Stimulated activated CD4-positive, alpha-beta T cell treated with anti-CD3 and anti-CD28 coated beads, TNF-alpha, amount 100 ng/mL, for 24 hours (primary cell): Measurements from ENCODE around the gene STT3A.

ENCODE experiments used
- DNase-seq, 3 experiments: peaks; one replicate each; pipeline ENCODE4 v3.0.0-alpha.2; 2020; ENCODE audit warnings: low read depth in 3 of 3

Gene STT3A

DNA sequence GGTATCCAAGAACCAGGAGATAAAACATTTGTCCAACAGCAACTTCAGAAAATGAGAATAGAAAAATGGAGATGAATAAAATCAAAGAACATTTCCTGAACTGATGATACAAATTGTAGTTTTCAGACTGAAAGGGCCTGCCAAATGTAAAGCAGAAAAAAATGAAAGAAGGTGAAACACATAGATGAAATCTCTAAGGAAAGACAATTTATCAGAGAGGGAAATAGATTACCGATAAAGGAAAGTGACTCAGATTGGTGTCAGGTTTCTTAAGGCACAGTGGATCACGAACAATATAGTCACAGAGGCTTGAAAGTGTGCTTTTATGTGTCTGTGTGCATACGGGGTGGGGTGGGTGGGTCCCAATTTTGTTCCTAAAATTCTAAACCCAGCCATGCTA, 4.1 kb upstream of the STT3A start:
- no peak for DNase-seq

DNA sequence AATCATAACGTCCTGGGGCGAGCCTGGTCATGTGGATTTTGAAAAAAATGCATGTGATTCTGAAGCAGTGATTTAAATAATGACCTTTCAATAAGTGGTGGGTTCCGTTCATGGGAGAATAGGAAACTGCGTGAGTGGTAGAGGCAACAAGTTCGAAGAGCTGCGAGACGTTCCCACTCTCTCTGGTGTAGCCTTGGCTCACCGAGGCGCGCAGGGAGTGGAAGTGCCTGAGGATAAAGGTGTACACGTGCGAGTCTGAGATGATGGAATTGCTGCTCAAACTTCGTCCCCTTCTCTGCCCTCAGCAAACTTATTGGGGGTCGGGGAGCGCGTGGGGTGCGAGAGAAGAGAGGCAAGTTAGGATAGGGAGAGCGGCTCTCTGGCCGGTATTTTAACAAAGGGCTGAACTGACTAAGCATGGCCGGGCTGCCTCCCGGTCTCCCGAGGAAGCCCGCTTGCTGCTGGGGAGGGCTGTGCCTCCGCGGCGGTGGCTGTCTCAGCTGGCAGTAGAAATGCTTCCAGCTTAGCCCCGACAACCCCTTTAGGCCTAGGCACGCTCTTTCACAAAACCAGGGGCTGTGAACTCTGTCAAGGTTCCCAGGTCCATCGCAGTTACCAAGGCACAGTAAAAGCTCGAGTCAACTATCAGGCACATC, 875 bp upstream of the STT3A start:
- DNase-seq: no peak

DNA sequence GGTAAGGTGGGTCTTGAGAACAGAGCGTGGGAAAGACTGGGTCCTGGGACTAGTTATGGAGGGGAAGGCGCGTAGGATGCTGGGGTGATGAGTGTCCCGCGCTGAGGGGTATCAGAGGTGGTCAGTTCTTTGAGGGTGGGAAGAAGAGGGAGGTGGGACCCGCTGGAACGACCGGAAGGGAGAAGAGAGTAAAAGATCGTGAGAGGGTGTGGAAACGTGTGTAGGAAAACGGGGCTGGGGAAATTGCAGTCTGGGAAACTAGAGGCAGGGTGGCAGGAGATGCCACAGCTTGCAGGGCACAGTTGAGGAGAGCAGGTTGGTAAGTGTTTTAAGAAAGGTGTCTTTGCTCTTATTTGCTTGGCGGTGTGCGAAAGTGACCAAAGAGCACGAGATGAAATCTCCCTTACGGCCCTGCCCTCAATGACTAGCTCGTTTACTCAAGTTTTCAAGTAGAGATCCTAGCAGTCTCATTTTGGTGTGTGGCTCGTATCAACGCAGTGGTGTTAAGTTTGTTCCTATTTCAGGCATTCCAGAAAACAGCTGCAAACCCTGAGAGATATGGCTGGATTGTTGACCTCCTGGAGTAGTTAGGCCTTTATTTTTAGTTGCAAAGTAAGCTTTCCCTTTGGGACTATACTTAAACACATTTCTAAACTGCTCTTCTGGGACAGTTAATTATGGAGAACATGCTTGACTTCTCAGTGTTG, 615 bp downstream of the STT3A start:
- DNase-seq: no peak

DNA sequence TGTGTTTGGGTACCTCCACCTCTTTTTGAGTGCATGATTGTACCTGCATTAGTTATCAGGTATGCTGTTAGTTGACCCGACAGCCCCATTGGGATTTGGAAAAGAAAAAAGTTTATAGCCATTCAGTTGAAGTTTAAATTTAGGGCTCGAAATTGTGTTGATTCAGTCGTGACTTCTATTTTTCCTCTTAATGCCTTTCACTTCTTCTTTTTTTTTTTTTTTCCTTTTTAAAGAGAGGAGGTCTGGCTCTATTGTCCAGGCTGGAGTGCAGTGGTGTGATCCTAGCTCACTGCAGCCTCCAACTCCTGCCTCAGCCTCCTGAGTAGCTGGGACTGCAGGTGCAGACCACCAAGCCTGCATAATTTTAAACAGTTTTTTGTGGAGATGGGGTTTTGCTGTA, 2.3 kb downstream of the STT3A start:
- DNase-seq: no peak

DNA sequence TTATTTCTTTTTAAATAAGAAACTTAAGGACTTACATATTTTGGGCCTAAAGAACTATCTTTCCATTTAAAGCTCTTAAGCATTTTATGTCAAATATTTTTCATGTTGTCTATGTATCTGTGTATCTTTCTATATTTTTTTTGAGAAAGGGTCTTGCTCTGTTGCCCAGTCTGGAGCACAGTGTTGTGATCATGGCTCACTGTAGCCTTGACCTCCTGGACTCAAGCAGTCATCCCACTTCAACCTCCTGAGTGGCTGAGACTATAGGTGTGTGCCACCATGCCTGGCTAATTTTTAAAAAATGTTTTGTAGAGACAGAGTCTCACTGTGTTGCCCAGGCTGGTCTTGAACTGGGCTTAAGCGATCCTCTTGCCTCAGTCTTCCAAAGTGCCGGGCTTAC, 8.0 kb downstream of the STT3A start:
- DNase-seq: no peak

DNA sequence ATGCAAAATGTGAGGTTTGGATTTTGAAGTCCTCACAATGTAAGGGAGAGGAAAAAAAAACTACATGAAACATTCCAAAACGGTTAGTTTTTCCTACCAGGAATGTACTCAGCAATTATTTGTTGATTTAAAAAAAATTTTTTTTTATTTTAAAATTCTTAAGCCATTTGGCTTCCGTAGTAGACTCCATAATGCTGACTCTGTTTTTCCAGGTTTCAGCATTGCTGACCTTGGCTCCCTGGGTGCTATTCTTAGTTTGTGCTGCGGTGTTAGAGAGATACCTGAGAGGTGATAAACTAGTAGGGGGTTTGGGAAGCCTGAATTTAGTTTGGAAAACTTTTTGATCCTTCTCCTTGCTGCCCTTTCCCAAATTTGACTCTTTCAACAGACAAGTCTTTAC, 10.6 kb downstream of the STT3A start:
- no peak for DNase-seq

DNA sequence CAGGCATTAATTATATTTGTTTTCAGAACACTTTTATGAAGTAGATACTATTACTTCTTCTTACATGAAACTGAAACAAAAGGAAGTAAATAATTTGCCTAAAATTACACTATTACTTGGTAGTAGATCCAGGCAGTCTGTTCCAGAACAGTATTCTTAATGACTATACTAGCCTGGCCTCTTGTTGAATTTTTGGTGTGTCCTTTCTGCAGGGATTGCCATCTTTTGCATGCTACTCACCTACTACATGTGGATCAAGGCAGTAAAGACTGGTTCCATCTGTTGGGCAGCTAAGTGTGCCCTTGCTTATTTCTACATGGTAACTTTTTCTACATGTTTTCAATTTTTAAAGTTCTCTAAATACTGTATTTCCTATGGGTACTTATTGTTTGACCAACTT, 12.8 kb downstream of the STT3A start:
- DNase-seq: no peak

DNA sequence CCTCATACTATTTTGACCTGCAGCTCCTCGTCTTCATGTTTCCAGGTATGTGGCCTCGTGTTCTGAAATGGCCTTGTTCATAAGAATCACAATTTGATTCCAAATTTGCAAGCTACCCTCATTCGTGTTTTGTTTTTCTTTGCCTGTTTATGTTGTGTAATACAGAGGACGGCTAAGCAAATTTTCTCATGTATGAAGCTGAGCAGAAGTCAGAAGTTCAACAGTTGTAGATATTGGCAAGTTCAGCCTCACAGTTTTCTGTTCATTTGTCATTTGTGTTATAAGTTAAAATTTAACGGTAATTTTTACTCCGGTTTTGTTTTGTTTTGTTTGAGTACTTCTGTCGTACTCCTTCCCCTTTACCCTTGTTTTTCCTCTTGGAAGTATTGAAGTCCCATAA, 16.9 kb downstream of the STT3A start:
- DNase-seq: no peak

DNA sequence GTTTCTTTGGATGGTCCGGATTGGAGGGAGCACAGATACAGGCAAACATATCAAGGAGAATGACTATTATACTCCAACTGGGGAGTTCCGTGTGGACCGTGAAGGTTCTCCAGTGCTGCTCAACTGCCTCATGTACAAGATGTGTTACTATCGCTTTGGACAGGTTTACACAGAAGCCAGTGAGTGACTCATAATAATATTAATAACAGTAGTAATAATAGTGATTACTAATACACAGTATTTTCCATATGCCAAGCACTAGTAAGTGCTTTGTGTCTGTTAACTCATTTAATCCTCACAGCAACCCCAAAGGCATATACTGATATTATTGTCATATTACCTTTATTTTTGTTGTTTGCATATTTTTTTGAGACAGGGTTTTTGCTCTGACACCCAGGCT, 25.7 kb downstream of the STT3A start:
- DNase-seq: no peak

DNA sequence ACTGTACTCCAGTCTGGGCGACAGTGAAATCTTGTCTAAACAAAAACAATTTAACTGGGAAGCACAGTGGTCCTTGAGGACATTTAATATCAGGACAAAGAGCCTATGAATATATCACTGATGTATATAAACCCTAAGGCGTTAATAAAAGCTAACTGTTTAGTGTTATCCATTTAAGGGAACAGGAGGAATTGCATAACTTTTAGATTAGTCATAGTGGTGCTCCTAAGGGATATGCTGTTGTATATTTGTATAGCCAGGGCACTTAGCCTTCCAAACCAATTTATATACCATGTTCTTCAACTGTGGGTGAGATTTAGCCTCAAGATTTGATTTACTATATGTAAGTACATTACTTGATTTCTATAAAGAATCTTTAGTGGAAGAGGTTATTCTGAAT, 29.3 kb downstream of the STT3A start:
- no peak for DNase-seq

DNA sequence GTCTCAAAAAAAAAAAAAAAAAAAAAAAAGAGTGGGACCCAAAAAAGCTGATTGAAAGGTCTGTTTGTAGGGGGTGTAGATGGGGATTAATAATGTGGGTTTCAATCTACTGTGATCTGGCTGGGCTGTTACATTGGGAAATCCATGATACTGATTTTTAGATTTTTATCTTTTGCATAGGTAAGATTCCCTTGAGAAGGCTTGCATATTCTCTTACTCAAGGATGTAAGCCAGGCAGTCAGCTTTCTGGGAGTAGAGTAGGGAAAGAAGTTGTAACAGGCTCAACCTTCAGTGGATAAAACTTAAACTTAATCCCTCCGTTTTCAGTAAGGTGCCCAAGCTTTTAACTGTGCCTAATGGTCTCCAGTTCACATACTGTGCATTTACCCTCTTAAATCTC, 30.4 kb downstream of the STT3A start:
- DNase-seq: no peak

DNA sequence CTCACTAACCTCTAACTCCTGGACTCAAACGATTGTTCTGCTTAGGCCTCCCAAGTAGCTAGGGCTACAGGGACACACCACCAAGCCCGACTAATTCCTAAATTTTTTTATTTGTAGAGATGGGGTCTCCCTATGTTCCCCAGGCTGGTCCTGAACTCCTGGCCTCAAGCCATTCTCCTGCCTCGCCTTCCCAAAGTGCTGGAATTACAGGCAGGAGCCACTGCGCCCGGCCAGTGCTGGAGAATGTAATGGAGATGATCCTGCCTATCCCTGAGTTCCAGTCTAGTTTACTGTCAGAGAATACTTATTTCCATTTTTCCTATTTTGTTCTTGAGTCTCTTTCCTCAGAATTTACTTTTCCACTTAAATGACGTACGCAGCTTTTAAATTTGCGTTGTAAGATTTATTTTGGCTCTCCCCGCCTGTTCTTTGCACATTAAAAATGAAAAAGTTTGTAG, 32.1 kb downstream of the STT3A start, which contains the start of gene CHEK1:
Gene CHEK1 (plus strand): TSS at position 408 of the 458 bp plus-strand sequence. CDS start 1,606 bp downstream, outside the sequence.
- no peak for DNase-seq

DNA sequence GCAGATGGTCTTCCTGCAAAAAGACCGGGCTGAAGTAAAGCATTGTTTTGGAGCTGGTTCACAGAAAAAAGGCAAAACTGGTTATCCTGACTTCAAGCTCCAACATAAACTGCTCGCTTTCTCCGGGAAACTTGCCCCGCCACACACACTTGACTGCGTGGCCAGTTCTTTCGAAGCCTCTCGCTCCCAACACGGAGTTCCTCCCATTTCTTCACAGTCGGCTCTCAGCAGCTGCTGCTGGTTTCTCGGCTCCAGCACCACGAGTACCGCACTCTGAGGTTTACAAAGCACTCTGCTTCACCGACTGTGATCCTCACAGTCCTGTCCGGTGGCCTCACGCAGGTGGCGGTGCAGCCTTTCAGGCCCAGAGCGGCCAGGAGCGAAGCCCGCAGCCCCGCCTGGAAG, 32.6 kb downstream of the STT3A start:
- no peak for DNase-seq

DNA sequence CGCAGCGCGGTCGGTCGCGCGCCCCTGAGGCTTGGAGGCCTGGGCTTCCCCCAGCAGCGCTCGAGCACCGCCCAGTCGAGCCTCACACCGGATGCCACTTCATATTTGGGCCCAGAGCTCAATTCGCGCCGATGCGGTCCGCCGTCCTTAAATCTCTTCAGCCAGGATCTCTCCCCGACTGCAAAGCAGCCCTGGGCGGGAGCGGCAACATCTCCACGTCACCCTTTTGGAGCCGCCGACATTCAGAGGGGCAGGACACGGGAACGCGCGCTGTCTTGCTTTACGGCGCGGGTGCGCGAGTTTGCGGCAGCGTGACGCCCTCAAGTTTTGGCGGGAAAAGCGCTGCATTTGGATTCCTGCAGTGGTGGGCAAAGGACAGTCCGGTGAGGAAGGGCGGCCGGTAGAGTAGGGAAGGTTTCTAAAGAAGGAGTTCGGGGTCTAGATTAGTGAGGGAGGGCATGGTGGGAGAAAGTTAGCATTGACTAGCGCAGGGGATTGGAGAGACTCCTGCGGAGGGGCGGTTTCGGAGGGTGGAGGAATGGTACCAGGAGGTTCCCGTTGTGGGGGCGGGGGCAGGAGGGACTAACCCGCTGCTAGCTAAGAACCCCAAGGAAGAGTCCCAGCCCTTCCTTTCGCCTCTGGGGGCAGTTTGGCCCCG, 33.1 kb downstream of the STT3A start:
- peak; percentile 80 to 88 (median 83) for DNase-seq

DNA sequence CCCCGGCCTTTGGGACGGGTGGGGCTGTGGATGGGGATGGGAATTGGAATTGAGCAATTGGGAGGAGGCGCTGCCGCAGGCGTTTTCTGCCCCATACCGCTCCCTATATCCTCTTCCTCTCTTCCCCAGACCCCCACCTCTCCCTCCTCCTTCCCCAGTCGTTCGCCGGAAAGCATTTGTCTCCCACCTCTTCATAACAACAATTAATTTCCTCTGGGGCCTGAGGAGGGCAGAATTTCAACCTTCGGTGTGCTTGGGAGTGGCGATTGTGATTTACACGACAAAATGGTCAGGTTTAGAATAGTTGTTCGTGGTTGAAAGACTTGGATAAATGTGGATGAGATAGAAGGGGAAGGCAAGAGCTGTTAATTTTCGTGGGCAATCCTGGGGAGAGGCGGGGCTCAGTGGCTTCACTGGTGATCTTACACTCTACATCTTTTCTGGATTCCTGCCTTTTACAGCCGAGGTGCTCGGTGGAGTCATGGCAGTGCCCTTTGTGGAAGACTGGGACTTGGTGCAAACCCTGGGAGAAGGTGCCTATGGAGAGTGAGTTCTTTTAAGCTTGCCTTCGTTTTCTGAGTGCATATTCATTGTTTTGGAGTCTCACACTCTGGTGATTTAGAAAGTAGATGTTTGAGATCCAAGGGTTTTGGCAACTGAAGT, 33.8 kb downstream of the STT3A start:
- peak in 1 of 3 experiments; percentile 22 for DNase-seq

DNA sequence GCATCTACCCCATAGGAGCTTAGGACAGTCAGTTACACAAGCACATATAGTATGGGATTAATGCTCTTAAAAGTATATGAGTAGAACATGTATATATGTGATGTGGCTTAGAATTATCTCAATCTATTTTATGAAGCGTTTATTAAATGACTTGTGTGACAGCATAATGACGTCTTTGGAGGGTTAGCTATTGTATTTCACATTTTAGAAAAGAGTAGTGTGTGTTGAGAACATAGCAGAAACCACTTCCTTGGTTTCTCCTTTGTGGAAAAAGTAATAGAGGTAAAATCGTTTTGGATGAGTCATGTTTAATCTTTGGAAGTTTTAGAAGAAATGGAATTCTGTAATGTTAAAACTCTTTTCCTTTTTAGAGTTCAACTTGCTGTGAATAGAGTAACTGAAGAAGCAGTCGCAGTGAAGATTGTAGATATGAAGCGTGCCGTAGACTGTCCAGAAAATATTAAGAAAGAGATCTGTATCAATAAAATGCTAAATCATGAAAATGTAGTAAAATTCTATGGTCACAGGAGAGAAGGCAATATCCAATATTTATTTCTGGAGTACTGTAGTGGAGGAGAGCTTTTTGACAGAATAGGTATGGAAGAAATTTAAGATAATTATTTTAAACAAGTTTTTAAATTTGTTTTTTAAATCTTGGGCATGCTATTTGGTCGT, 34.7 kb downstream of the STT3A start:
- no peak for DNase-seq

DNA sequence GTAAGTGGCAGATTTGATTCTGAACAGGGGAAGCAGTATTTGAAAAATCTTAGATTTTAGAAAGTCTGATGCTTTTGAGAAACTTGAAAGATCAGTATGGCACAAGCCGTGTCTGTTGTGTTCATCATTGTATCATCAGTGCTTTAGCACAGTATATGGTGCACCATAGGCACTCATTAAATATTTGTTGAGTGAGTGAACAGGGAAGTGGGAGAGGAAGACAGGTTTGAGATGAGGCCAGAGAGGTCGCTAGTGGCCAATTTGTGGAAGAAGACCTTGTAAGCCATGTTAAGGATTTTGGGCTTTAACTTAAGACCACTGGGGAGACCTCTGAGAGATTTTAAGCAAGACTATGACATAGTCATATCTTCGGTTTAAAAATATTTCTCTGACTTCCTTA, 45.2 kb downstream of the STT3A start:
- DNase-seq: no peak

DNA sequence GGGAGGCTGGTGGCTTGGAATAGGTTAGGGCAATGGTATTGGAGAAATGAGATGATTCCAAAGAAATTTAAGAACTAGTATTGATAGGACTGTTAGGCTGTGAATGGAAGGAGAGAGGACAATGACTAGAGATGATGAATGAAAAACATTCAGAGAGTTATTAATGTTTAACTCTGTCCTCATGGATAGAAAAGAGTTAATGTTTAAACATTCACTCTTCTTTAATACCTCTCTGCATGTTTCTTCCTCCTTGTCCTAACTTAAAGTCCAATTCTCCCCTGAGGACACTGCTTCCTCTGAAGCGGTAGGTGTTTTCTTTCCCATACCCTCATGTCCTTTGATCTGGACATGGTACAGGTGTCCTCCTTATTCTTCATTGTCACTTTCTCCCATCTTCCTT, 45.7 kb downstream of the STT3A start:
- no peak for DNase-seq

DNA sequence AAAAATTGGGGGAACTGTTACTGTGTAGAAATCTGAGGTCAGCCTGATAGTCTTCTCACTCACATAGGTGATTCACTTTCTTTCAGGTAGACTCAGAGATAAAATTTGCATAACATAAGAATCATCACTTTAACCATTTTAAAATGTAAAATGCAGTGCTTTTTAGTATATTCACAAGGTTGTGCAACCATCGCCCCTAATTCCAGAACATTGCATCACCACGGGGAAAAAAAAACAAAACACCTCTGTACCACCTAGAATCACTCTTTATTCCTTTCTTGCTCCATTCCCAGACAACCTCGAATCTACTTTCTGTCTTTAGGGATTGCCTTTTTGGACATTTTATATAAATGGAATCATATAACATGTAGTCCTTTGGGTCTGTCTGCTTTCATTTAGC, 53.2 kb downstream of the STT3A start:
- no peak for DNase-seq

DNA sequence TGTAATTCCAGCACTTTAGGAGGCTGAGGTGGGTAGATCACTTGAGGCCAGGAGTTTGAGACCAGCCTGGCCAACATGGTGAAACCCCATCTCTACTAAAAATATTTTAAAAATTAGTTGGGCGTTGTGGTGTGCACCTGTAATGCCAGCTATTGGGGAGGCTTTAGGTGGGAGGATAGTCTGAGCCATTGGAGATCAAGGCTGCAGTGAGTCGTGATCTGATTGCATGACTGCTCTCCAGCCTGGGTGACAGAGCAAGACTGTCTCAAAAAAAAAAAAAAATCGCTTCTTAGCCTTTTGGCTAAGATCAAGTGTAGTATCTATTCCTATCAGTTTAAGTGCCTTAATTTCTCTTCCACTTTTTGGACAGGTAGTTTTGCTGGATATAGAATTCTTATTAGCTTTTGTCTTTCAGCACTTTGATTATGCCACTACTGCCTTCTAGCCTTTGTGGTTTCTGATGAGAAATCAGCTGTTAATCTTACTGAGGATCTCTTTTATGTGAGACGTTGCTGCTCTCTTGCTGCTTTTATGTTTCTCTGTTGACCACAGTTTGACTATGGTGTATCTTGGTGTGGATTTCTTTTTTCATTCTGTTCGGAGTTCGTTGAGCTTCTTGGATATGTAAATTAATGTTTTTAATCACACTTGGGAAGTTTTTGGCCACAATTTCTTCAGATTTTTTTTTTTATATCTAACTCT, 57.0 kb downstream of the STT3A start:
- no peak for DNase-seq

DNA sequence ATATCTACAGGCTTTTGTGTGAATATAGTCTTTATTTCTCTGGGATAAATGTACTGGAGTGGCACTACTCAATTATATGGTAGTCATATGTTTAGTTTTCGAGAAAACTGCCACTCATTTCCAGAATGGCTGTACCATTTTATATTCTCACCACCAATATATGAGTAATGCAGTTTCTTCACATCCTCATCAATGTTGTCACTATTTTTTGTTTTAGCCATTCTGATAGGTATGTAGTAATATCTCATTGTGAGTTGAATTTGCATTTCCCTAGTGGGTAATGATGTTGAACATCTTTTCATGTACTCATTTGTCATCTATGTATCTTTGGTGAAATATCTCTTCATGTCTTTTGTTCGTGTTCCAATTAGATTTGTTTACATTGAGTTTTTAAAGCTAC, 70.0 kb downstream of the STT3A start:
- no peak for DNase-seq
